GM18526 (cell line): ENCODE data around the gene EGFL6.

ENCODE experiments used
- POLR2A ChIP-seq: IDR thresholded peaks from 3 replicates; pipeline ENCODE4 v1.6.1; 2011; ENCODE audit not compliant: insufficient read length; ENCODE audit errors: extremely low read depth

Gene EGFL6

GRCh38 chrX:13571136-13571535 lies 1.7 kb downstream of the EGFL6 start:
- no peak for TF ChIP-seq POLR2A

DNA sequence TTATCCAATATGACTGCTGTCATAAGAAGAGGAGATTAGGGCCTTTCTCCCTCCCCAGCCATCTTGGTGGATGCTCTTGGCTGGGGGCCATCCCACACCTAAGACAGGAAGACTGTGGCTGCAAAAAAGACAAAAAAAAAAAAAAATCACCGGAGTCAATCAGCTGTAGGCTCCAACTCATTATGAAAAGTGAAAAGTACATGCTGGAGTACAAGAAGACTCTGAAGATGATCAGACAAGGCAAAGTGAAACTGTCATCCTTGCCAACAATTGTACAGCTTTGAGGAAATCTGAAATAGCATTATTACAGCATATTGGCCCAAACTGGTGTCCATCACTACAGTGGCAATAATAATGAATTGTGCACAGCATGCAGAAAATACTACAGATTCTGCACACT lies 5.2 kb downstream of the EGFL6 start:
- no peak for TF ChIP-seq POLR2A

DNA sequence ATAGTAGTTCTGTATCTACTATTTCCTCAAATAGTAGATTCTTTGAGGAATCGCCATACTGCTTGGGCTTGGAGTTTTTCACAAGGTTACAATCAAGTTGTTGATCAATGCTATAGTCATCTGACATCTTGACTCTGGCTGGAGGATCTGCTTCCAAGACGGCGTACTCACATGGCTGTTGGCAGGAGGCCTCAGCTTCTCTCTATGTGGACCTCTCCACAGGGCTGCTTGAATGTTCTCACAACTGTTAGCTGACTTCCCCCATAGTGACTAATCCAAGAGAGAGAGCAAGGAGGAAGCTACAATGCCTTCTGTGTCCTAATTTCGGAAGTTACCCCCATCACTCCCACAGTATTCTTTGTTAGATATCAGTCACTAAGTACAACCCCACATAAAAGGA lies 10.3 kb downstream of the EGFL6 start:
- no peak for TF ChIP-seq POLR2A

DNA sequence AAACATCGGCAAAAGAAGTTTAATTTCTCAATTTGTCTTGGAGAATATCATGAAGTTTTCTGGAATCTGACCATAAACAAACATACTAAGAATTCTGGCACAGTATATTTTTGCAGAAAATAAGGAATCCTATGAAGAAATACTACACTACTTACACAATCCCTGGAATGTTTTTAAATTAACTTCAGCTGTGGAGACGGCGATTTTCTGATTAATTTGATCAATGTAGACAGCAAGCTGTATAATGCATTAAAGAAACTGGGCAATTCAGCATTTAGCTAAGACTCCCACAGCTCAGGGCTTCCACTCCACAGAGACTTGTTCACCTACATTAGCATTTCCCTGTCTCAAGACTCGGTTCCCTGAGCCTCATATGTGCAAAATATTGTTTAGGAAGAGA lies 12.2 kb downstream of the EGFL6 start:
- no peak for TF ChIP-seq POLR2A

GRCh38 chrX:13587786-13588477 lies 18.5 kb downstream of the EGFL6 start:
- no peak for TF ChIP-seq POLR2A

- no peak for TF ChIP-seq POLR2A
Measured at GRCh38 chrX:13590207-13590606, 20.8 kb downstream of the EGFL6 start.

- no peak for TF ChIP-seq POLR2A
Measured at GRCh38 chrX:13590914-13591313, 21.5 kb downstream of the EGFL6 start.

DNA sequence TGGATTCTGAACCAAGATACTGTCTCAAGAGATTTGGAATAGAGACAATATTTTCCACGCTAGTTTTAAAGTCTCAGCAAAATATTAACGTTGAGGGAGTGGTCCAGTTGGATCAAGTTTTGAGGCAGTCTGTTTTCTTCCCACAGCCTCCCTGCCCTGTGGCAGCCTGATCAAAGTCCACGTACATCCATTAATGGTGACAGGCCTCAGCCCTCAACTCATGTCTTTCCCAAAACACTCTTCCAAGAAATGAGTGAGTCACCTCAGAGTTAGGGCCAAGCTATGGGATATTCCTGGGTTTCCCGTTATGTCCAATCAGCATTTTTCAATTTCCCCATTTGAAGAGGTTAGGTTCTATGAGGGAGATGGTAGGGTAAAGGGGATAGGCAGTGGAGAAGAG lies 28.5 kb downstream of the EGFL6 start:
- no peak for TF ChIP-seq POLR2A

- TF ChIP-seq POLR2A: no peak
Measured at GRCh38 chrX:13598877-13599276, 29.5 kb downstream of the EGFL6 start.

DNA sequence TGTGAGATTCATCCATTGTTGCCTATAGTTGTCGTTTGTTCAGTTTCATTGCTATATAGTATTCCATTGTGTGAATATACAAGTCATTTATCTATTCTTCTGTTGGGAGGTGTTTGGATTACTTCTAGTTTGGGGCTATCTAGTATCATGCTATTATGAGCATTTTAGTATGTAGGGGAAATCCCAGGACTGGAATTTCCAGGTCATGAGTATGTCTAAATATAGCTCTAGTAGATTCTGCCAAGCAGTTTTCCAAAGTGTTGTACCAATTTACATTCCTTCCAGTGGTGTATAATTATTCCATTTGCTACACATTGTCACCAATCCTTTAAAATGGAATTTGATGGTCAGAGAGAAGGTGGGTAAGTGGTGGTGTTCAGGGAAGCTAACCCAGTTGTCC lies 30.1 kb downstream of the EGFL6 start:
- TF ChIP-seq POLR2A: no peak

DNA sequence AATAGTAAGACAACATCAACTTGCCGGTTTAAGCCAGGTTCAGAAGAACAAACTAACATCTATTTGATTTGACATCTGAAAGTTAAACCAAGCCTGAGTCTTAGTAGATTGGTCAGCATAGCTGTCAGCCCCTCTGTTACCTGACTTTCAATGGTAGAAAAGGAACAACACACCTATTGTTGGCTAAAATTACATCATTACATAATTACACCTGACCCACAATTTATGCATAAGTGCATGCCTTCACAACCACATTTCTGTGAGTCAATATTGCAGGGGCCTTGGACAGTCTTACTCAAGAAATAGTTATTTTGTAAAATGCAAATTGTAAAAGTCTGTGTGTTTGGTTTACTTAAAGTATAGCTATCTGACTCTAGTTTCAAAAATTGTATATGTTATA lies 36.2 kb downstream of the EGFL6 start:
- no peak for TF ChIP-seq POLR2A

GRCh38 chrX:13607331-13607995 lies 38.1 kb downstream of the EGFL6 start:
- no peak for TF ChIP-seq POLR2A

DNA sequence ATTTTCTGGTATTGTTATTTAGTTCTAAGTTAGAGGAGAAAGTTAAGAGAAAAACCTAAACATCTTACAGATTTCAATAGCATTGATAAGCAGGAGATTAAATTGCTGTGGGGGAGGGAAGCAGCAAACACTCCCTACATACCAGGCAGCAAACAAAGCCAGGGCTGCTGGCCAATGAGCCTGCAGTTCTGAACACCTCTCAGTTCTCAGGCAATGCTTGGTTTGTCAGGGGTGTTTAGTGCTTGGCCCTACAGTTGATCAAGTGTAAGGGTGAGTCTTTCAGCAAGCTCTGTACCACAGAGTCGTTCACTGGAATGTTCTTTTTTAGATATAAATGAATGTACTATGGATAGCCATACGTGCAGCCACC lies 38.6 kb downstream of the EGFL6 start:
- no peak for TF ChIP-seq POLR2A

GRCh38 chrX:13614154-13614553 lies 44.8 kb downstream of the EGFL6 start:
- no peak for TF ChIP-seq POLR2A

- no peak for TF ChIP-seq POLR2A
Measured at GRCh38 chrX:13620207-13620606, 50.8 kb downstream of the EGFL6 start.

DNA sequence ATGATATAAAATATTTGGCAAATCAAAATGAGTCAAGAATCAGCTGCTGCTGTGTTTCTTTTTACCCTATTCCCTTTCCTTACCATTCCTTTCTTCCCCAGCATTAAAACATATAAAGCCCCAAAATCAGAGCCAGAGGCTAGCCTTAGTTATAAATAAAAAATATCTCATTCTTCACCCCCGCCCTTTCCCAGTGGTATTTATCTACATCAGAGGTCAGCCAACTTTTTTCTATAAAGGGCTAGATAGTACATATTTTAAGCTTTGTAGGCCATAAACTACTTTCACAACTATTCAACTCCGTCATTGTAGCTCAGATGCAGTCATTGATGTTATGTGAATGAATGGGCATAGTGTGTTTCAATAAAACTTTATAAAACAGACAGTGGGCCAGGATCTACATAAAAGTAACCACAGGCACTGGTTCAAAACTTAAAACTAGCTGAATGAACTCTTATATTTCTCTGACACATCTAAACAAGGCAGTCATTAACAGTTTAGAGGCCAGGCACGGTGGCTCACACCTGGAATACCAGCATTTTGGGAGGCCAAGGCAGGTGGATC lies 53.1 kb downstream of the EGFL6 start:
- TF ChIP-seq POLR2A: no peak

DNA sequence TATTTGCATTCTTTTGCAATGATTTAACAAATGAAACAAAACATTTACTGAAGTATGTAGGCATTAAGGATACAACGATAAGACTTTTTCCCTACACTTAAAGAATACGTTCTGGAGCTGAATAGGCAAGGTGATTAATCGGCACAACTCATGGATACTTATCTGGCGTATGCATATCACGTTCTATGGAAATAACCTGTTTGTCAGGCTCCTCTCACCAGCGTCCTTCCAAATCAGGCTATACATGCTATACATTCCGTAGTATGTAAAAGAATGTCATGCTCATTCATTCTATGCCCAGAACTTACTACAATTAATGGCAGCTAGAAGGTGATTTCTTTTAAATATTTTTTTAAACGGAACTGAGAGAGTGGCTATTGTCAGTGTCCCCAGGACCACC lies 57.9 kb downstream of the EGFL6 start:
- TF ChIP-seq POLR2A: no peak
